Fibroblast of the conjunctiva (primary cell): ENCODE measurements around the gene PTPRN2.
A peak's percentile ranks its signal among the peaks of the same experiment; 100 is the strongest.
"Not testable (repeated sequence)": the region's sequence is repeated elsewhere in the genome, so short reads cannot be mapped to it uniquely, and the experiment has no call there.

Experiments used
- DNase-seq: peaks from one replicate; pipeline ENCODE4 v3.0.0-alpha.2; 2010; ENCODE audit warnings: low read depth

The PTPRN2 gene

GRCh38 chr7:158418395-158418794 lies 169.2 kb downstream of the PTPRN2 start:
- not testable (repeated sequence) for DNase-seq

GRCh38 chr7:158416283-158416933 lies 171.2 kb downstream of the PTPRN2 start:
- DNase-seq: no peak

GRCh38 chr7:158415316-158415715 lies 172.3 kb downstream of the PTPRN2 start:
- no peak for DNase-seq

- no peak for DNase-seq
These were observed 173.1 kb downstream of the PTPRN2 start for GRCh38 chr7:158414486-158414961.

- no peak for DNase-seq
These were observed 173.6 kb downstream of the PTPRN2 start for GRCh38 chr7:158414002-158414401.

GRCh38 chr7:158411232-158411950 lies 176.2 kb downstream of the PTPRN2 start:
- DNase-seq: no peak

- DNase-seq: no peak
These were observed 176.9 kb downstream of the PTPRN2 start for GRCh38 chr7:158410720-158411119.

- no peak for DNase-seq
These were observed 177.8 kb downstream of the PTPRN2 start for GRCh38 chr7:158409816-158410330.

- no peak for DNase-seq
These were observed 178.5 kb downstream of the PTPRN2 start for GRCh38 chr7:158409120-158409519.

GRCh38 chr7:158408318-158408920 lies 179.2 kb downstream of the PTPRN2 start:
- no peak for DNase-seq

- peak; percentile 21 for DNase-seq
These were observed 179.9 kb downstream of the PTPRN2 start for GRCh38 chr7:158407581-158408317.

- no peak for DNase-seq
These were observed 180.8 kb downstream of the PTPRN2 start for GRCh38 chr7:158406801-158407200.

GRCh38 chr7:158406364-158406763 lies 181.3 kb downstream of the PTPRN2 start:
- no peak for DNase-seq

GRCh38 chr7:158405771-158406170 lies 181.9 kb downstream of the PTPRN2 start:
- not testable (repeated sequence) for DNase-seq

- no peak for DNase-seq
These were observed 182.3 kb downstream of the PTPRN2 start for GRCh38 chr7:158405324-158405723.

- no peak for DNase-seq
These were observed 183.4 kb downstream of the PTPRN2 start for GRCh38 chr7:158404031-158404761.

- DNase-seq: no peak
These were observed 184.4 kb downstream of the PTPRN2 start for GRCh38 chr7:158403013-158403821.

GRCh38 chr7:158402471-158402870 lies 185.2 kb downstream of the PTPRN2 start:
- DNase-seq: no peak

- DNase-seq: no peak
These were observed 185.8 kb downstream of the PTPRN2 start for GRCh38 chr7:158401826-158402225.

- no peak for DNase-seq
These were observed 186.3 kb downstream of the PTPRN2 start for GRCh38 chr7:158401295-158401694.
